ENCODE measurements around the gene TOX3.

Gene TOX3

DNA sequence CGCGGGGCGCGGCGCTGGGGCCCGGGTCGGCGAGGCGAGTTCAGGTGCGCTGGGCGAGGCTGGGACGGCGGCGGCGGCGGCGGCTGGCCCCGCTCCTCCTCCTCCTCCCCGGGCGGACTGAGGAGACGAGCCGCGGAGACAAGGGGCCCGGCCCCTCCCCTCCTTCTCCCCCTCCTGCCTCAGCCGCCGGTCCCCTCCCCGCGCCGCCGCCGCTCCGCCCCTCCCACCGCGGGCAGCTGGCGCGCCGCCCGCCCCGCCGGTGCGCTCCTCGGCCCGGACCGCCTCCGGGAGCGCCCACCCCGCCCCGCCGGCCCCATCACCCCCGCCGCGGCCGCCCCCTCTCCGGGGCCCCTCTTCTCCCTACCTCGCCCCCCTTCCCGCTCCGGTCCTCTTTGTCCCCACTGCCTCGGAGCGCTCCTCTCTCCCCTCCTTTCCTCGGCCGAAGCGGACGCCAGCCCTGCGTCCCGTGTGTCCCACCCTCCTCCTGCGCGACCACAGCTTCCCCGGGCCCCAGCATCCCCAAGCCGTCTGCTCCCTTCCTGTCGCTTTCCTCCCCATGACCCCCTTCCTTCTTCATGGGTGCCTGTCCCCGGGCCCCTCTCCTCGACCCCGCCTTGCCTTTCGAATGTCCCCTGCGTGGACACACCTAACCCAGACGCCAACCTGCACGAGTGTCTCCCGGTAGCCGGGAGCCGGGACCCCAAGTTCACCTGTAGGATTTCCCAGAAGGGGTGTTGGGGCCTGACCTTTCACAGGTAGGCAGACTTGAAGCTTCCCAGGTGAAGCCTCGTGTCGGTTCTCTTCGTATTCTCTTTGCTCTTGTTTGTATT is at the start of gene TOX3:
Gene TOX3, minus strand, starts transcription at position 140 of the 830 bp plus-strand sequence. CDS start 420 bp downstream, outside the sequence.
- no peak for DNase-seq

GRCh38 chr16:52592778-52593177 is 45.8 kb upstream of the TOX3 start:
- no peak for DNase-seq

DNA sequence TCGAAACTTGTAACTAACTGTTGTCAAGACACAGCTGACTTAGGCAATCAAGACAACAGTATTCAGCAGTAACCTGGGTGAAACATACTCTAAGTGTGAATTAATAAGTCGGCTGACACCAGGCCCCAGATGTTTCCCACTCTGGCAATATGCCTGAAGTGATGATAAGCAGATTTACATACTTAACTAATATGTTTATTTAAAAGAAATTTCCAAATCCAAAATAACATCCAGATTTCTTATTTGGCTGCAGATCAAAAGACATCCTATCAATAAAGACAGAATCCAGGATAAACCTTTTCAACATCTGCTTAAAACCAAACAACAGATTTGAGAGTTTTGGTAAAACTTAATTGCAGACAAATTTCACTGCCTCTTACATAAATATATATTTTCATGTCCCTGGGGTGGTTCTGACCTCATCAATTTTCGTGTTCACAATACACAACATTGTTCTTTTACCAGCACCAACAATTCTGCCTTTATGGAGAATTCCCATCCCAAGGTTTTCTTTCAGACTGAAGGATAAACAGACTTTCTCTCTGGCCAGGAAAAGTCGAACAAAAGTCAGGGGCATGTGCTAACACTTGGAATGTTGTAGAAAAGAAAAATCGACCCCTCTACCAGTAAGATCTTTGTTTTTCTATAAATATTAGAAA is 45.1 kb upstream of the TOX3 start:
- no peak for DNase-seq

- no peak for DNase-seq
Measured at GRCh38 chr16:52591471-52591870, 44.5 kb upstream of the TOX3 start.

DNA sequence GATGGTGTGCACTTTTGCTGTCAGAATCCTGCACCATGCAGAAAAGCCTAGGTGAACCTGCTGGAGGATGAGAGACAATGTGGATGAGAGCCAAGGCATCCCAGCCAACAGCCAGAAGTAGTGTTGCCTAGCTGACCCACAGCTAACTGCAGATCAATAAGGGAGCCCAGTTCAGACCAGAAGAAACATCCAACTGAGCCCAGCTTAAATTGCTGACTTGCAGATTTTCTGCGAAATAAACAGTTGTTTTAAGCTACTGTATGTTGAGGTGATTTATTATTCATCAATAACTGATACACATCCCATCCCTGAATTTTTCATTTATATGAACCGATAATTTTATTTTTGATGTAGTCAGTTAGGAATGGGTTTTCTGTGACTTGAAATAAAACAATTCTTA is 39.2 kb upstream of the TOX3 start:
- DNase-seq = no peak

GRCh38 chr16:52584354-52585320 is 37.7 kb upstream of the TOX3 start:
- DNase-seq = no peak

GRCh38 chr16:52581530-52581929 is 34.6 kb upstream of the TOX3 start:
- no peak for DNase-seq

GRCh38 chr16:52580488-52580887 is 33.5 kb upstream of the TOX3 start:
- DNase-seq = no peak

- DNase-seq = no peak
Measured at GRCh38 chr16:52578829-52579498, 32.0 kb upstream of the TOX3 start.

DNA sequence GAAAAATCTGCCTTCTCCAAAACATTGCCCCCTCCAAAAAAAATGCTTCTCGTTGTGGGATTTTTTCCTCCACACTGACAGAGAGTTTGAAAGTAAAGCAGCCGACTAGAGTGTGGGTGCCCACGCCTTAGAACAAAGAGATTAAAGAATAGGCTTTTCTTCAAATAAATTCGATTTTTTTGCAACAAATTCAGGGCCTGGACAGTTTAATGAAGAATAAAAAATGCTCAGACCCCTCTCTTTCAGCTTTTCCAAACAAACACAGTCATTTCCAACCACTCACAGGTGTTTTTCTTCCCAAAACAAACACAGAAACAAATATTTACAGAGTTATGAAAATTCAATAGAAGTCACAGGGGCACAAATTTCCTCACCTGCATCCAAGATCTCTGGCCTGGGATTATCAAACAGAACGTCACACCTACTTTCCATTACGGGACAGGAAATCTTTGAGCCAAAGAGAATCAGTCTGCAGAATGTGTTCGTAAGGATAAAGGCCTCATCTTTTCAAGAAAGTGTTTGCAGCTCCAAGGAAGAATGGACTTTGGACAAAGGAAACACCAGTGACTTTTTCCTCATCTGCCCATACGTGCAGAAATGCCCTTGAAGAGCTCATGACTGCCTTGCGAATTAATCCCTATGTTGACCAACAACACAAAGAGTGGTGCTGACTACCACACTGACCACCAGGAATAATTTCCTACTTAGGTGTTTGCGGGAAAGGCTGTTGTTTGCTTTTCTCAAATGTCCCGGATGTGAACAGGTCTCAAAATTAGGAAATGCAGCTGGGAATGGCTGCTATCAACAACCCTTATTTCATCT is 31.3 kb upstream of the TOX3 start:
- DNase-seq = no peak

DNA sequence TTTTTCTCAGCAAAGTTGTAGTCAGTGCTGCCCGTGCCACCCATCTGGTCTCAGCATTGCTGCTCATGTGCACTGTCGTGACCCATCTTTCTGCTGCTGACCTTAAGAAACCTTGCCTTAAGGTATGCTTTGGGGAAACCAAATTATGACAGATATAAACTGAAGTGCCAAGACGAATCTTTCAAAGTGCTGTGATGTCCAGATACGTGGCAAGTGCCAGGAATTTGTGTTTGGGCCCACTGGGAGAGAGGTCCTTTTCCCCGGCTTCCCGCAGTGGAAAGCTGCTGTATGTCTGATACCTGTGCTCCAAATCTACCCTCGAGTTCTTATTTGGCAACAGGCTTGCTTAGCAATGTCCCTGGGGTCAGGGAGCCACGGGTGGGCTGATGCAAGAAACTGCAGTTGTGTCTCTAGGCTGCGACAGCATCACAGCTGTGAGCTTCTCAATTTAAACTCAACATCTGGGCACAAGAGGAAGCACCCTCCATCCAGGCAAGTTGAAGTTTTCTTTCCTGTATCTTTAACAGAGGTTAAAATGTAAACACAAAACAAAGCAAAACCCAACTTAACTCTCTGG is 30.3 kb upstream of the TOX3 start:
- no peak for DNase-seq

- no peak for DNase-seq
Measured at GRCh38 chr16:52573365-52574299, 26.7 kb upstream of the TOX3 start.

- DNase-seq = no peak
Measured at GRCh38 chr16:52572656-52573055, 25.7 kb upstream of the TOX3 start.

- no peak for DNase-seq
Measured at GRCh38 chr16:52570495-52571091, 23.6 kb upstream of the TOX3 start.

- no peak for DNase-seq
Measured at GRCh38 chr16:52569701-52570100, 22.8 kb upstream of the TOX3 start.

DNA sequence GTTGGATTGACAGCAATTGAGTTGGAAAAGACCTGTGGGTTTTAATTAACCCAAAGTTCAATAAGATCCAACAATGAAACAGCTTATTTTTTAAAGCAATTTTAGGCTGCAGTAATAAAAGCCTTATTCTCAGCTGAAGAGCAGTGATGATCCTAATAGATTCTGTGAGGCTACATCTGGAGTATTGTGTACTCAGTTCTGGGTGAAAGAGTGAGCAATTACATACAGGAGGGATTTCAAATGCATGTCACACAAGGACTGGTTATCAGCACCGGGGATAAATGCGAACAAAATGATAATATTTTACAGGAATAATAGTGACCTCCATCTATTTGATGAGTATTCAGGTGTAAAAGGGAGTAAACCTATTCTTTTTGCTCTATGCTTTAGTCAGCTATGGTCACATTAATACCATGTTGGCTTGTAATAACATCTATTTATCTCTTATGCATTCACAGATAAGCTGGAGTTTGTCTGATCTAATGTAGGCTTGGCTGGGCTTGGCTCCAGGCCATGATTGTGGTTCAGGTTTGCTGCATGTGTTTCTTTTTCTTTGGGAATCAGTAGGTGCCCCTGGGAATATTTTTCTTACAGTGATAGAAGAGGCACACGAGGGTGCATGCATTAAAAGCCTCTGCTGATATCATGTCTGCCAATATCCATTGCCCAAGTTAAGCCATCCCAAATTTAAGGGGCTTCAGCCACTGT is 22.2 kb upstream of the TOX3 start:
- no peak for DNase-seq

GRCh38 chr16:52568495-52568894 is 21.6 kb upstream of the TOX3 start:
- no peak for DNase-seq

GRCh38 chr16:52567193-52567592 is 20.2 kb upstream of the TOX3 start:
- no peak for DNase-seq

Data from hippocampal formation (tissue), 2 donors.